Measurements from ENCODE around the gene RAPGEF4. TPM values are rescaled to one million over a fixed set of nuclear protein-coding genes. Genes with fewer than 3 reads are reported as not detected.

RAPGEF4 gene
- total RNA-seq, 6 experiments from 2014 or later, result 9.5 to 18.4 (median 14.7) TPM

DNA sequence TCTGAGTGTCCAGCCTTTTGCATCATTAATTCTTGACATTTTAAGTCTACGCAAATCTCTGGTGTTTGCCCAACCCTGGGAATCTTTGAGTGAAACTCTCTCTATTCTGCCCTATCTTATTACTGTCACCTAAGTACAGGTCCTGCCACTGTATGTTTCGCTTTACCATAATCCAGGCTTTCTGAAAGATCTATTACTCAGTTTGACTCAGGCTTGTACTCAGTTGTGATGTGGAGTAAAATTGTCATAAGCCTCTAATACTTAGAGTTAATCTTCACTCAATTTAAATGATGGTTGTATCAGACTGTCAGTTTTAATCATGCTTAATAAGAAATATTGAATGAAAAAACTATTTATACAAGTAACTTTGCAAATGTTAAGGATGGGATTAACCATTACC, 30.3 kb upstream of the RAPGEF4 start:
- TF ChIP-seq POLR2A (IDR thresholded peaks at IDR 0.05) (no peak), CTCF (IDR thresholded peaks at IDR 0.05) (no peak)
- H3K27ac ChIP-seq, result no peak overlapping the region
- no peaks in the 10 kb centered on the region for H3K4me1 ChIP-seq
- intact Hi-C loops (cut with DNase I), result no loop called here
- no peaks in the 10 kb centered on the region for H3K36me3 ChIP-seq
- DNase-seq (no peak), ATAC-seq (no peak)
- no peak overlapping the region for H3K4me3 ChIP-seq
- no peaks in the 10 kb centered on the region for H3K9me3 ChIP-seq
- H3K27me3 ChIP-seq, result no peaks in the 10 kb centered on the region
- 92% methylated on average over 2 of the region's 2 CpGs for WGBS (ENCODE audit: insufficient coverage, low coverage, low lambda C conversion rate, missing lambda C conversion rate)

DNA sequence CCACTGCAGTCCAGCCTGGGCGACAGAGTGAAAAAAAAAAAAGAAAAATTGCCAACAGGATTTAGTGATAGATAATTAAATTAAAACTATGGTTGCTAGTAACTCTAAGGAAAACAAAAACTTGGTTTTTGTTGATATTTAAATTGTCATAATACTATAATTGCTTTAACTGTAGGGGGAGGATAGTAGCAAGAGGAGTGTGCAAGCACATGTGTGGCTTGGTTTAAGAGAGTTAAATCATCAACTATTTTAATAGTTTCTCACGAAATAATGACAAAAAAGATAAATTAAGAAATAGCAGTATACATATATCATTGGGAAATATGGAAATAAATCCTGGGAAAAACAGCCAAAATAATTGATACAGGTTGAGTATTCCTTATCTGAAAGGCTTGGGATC, 27.4 kb upstream of the RAPGEF4 start:
- 47% methylated on average over 2 of the region's 2 CpGs for WGBS (ENCODE audit: insufficient coverage, low coverage, low lambda C conversion rate, missing lambda C conversion rate)
- no peak for ATAC-seq
- intact Hi-C loops (cut with DNase I), result no loop called here

GRCh38 chr2:172709566-172710291, 25.9 kb upstream of the RAPGEF4 start:
- Histone ChIP-seq H3K27ac (no peak overlapping the region), H3K4me1 (no peaks in the 10 kb centered on the region), H3K36me3 (no peaks in the 10 kb centered on the region), H3K27me3 (no peaks in the 10 kb centered on the region), H3K4me3 (no peak overlapping the region), H3K9me3 (no peaks in the 10 kb centered on the region)
- ATAC-seq, result peak in 1 of 4 donors; percentile 55
- WGBS (ENCODE audit: insufficient coverage, low coverage, low lambda C conversion rate, missing lambda C conversion rate), result 52% methylated on average over 11 of the region's 11 CpGs
- TF ChIP-seq POLR2A (IDR thresholded peaks at IDR 0.05), result no peak
- TF ChIP-seq CTCF (IDR thresholded peaks at IDR 0.05), result no peak
- intact Hi-C loops (cut with DNase I), result no loop called here
- DNase-seq, result no peak

More for the DNA sequence above, 27.4 kb upstream of the RAPGEF4 start:
- Histone ChIP-seq H3K36me3 (no peaks in the 10 kb centered on the region), H3K27me3 (no peaks in the 10 kb centered on the region), H3K4me1 (no peaks in the 10 kb centered on the region), H3K27ac (no peak overlapping the region), H3K9me3 (no peaks in the 10 kb centered on the region), H3K4me3 (no peak overlapping the region)
- DNase-seq, result no peak
- no peak for TF ChIP-seq CTCF (IDR thresholded peaks at IDR 0.05)
- TF ChIP-seq POLR2A (IDR thresholded peaks at IDR 0.05), result no peak

DNA sequence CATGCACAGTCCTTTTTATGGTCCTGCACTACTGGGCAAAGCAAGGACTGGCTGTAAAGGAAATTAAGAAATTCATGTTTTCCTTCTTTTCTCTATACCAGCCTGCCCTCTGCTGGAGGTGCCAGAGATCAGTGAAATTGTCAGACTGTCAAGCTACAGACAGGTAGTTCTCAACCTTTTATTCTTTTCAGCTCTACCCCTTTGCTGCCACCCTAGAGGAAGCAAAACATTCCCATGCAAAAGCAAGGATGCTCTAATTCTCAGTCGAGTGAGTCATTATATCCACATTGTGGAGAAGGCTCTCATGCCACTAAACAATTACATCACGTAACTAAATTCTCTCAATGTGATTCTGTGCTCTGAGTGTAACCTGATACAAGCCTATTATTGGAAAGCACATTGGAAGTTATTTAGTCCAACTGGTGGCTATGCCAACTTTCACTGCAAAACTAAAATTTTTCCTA, 25.0 kb upstream of the RAPGEF4 start:
- no peaks in the 10 kb centered on the region for H3K36me3 ChIP-seq
- intact Hi-C loops (cut with DNase I), result no loop called here
- no peak overlapping the region for H3K4me3 ChIP-seq
- H3K9me3 ChIP-seq, result no peaks in the 10 kb centered on the region
- no peaks in the 10 kb centered on the region for H3K27me3 ChIP-seq
- DNase-seq (peak in 1 of 3 donors; percentile 48), ATAC-seq (peak; percentile 83 to 91 (median 84))
- no peak for TF ChIP-seq POLR2A (IDR thresholded peaks at IDR 0.05)
- peak; percentile 69 to 75 (median 70) for TF ChIP-seq CTCF (IDR thresholded peaks at IDR 0.05)
- H3K4me1 ChIP-seq, result no peaks in the 10 kb centered on the region
- WGBS (ENCODE audit: insufficient coverage, low coverage, low lambda C conversion rate, missing lambda C conversion rate), result 29% methylated on average over 2 of the region's 2 CpGs
- H3K27ac ChIP-seq, result no peak overlapping the region
